Measurements from ENCODE around the gene ENOSF1.

ENOSF1 gene

DNA sequence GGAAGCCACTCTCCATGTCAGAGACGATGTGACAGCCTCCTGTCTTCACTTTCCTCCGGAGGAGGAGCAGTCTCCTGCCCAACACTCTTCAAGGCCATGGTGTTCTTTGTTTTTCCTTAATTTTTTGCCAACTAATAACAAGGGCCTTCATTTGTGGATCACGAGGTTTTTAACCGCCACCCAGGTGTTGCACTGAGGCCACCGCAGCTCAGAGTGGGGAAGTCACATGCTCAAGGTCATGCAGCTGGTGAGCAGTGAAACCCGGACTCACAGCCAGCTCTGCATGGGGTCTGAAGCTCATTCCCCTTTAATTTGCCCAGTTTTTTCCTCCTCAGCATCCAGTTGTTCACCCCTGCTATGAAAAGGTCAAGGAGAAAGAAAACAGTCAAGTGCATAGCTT is 19.6 kb downstream of the ENOSF1 start:
- TF ChIP-seq, protein P1, sequence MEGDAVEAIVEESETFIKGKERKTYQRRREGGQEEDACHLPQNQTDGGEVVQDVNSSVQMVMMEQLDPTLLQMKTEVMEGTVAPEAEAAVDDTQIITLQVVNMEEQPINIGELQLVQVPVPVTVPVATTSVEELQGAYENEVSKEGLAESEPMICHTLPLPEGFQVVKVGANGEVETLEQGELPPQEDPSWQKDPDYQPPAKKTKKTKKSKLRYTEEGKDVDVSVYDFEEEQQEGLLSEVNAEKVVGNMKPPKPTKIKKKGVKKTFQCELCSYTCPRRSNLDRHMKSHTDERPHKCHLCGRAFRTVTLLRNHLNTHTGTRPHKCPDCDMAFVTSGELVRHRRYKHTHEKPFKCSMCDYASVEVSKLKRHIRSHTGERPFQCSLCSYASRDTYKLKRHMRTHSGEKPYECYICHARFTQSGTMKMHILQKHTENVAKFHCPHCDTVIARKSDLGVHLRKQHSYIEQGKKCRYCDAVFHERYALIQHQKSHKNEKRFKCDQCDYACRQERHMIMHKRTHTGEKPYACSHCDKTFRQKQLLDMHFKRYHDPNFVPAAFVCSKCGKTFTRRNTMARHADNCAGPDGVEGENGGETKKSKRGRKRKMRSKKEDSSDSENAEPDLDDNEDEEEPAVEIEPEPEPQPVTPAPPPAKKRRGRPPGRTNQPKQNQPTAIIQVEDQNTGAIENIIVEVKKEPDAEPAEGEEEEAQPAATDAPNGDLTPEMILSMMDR (IDR thresholded peaks at IDR 0.05; ENCODE audit: low read depth, low read length, poor library complexity, severe bottlenecking): no peak
- no peaks in the 10 kb centered on the region for H3K27me3 ChIP-seq (ENCODE audit: control insufficient read depth, low read length)
- H3K27ac ChIP-seq (ENCODE audit: low read depth, low read length): no peak overlapping the region
- no peak overlapping the region for H3K4me2 ChIP-seq (ENCODE audit: low read length)
- H3K36me3 ChIP-seq (ENCODE audit: control insufficient read depth, low read length): peaks cover 3% of the 10 kb centered on the region; the same call in 1 of the 2 replicates
- H3F3A ChIP-seq (ENCODE audit: control insufficient read depth, insufficient read depth): no peaks in the 10 kb centered on the region
- no peaks in the 10 kb centered on the region for H3K4me1 ChIP-seq (ENCODE audit: control insufficient read depth, low read length)
- no peaks in the 10 kb centered on the region for H3K79me2 ChIP-seq (ENCODE audit: control insufficient read depth, low read length)
- H3K9me3 ChIP-seq (ENCODE audit: control insufficient read depth, insufficient read depth, low read length): no peaks in the 10 kb centered on the region
- H4K20me1 ChIP-seq (ENCODE audit: control insufficient read depth, insufficient read depth, low read depth, low read length): no peaks in the 10 kb centered on the region
- H3K9me2 ChIP-seq (replicated peaks; ENCODE audit: control insufficient read depth, low read length): no peaks in the 10 kb centered on the region
- no peak overlapping the region for H3K4me3 ChIP-seq (ENCODE audit: low read length)

- Histone ChIP-seq H3K27ac (ENCODE audit: low read depth, low read length) (no peak overlapping the region), H3K79me2 (ENCODE audit: control insufficient read depth, low read length) (no peaks in the 10 kb centered on the region), H4K20me1 (ENCODE audit: control insufficient read depth, insufficient read depth, low read depth, low read length) (no peaks in the 10 kb centered on the region), H3K27me3 (ENCODE audit: control insufficient read depth, low read length) (no peaks in the 10 kb centered on the region), H3K4me2 (ENCODE audit: low read length) (no peak overlapping the region), H3K9me3 (ENCODE audit: control insufficient read depth, insufficient read depth, low read length) (no peaks in the 10 kb centered on the region), H3K36me3 (ENCODE audit: control insufficient read depth, low read length) (peaks cover 3% of the 10 kb centered on the region; the same call in 1 of the 2 replicates), H3K9me2 (replicated peaks; ENCODE audit: control insufficient read depth, low read length) (no peaks in the 10 kb centered on the region), H3K4me1 (ENCODE audit: control insufficient read depth, low read length) (no peaks in the 10 kb centered on the region), H3K4me3 (ENCODE audit: low read length) (no peak overlapping the region), H3F3A (ENCODE audit: control insufficient read depth, insufficient read depth) (no peaks in the 10 kb centered on the region)
- TF ChIP-seq, protein P1 (IDR thresholded peaks at IDR 0.05; ENCODE audit: low read depth, low read length, poor library complexity, severe bottlenecking): no peak
- no peak for TF ChIP-seq EZH2phosphoT487 (IDR thresholded peaks at IDR 0.05; ENCODE audit: borderline replicate concordance, low read length)
These were observed 24.1 kb downstream of the ENOSF1 start for GRCh38 chr18:688323-688722.

- Histone ChIP-seq H3K4me2 (ENCODE audit: low read length) (no peak overlapping the region), H3K79me2 (ENCODE audit: control insufficient read depth, low read length) (no peaks in the 10 kb centered on the region), H3K4me1 (ENCODE audit: control insufficient read depth, low read length) (no peaks in the 10 kb centered on the region), H3K9me2 (replicated peaks; ENCODE audit: control insufficient read depth, low read length) (no peaks in the 10 kb centered on the region), H4K20me1 (ENCODE audit: control insufficient read depth, insufficient read depth, low read depth, low read length) (no peaks in the 10 kb centered on the region), H3K36me3 (ENCODE audit: control insufficient read depth, low read length) (peaks cover 3% of the 10 kb centered on the region; the same call in 1 of the 2 replicates), H3K9me3 (ENCODE audit: control insufficient read depth, insufficient read depth, low read length) (no peaks in the 10 kb centered on the region), H3K27me3 (ENCODE audit: control insufficient read depth, low read length) (no peaks in the 10 kb centered on the region), H3F3A (ENCODE audit: control insufficient read depth, insufficient read depth) (no peaks in the 10 kb centered on the region), H3K4me3 (ENCODE audit: low read length) (no peak overlapping the region), H3K27ac (ENCODE audit: low read depth, low read length) (no peak overlapping the region)
- TF ChIP-seq, protein P1 (IDR thresholded peaks at IDR 0.05; ENCODE audit: low read depth, low read length, poor library complexity, severe bottlenecking): no peak
These were observed 25.9 kb downstream of the ENOSF1 start for GRCh38 chr18:686339-687111.

Measured in DOHH2 (cell line).